Airway epithelial cell (primary cell): ENCODE measurements around the gene NLRP8. TPM values are rescaled to one million over a fixed set of nuclear protein-coding genes. Genes with fewer than 3 reads are reported as not detected.

ENCODE experiments used
- total RNA-seq: library from RNA; depleted of rRNA; stranded (reverse); fragments of >200 nt; gene quantifications from 2 replicates; pipeline ENCODE4 v1.2.3, GENCODE V29; 2015

NLRP8 gene
- not detected in 2 replicates for total RNA-seq

GRCh38 chr19:55947532-55947931 lies at the start of gene NLRP8:
Gene NLRP8 (plus strand): TSS chr19:55947832.

GRCh38 chr19:55931936-55932386 lies 15.7 kb upstream of the NLRP8 start, which contains the start of gene NLRP13:
Gene NLRP13 (minus strand): TSS chr19:55932336. CDS start chr19:55932311, 25 bp downstream.

GRCh38 chr19:55986487-55986886 lies 38.9 kb downstream of the NLRP8 start, which contains the start of gene NLRP5:
Gene NLRP5 (plus strand): TSS chr19:55986775.

Other genes with a start within 250 kb of the NLRP8 start
- gene NLRP9, start 209.4 kb upstream of the NLRP8 start, total RNA-seq, result not detected in 2 replicates
- not detected in 2 replicates for gene RFPL4A, start 188.7 kb upstream of the NLRP8 start, total RNA-seq
- not detected in 2 replicates for gene RFPL4AL1, start 178.7 kb upstream of the NLRP8 start, total RNA-seq
- not detected in 2 replicates for gene NLRP11, start 115.8 kb upstream of the NLRP8 start, total RNA-seq
- not detected in 2 replicates for gene NLRP4, start 111.3 kb upstream of the NLRP8 start, total RNA-seq
- gene NLRP13, start 15.5 kb upstream of the NLRP8 start, total RNA-seq, result not detected in 2 replicates
- gene NLRP5, start 38.9 kb downstream of the NLRP8 start, total RNA-seq, result not detected in 2 replicates
- 14.1 and 17.1 TPM in 2 replicates for gene ZNF787, start 173.5 kb downstream of the NLRP8 start, total RNA-seq
- 25.7 and 28.6 TPM in 2 replicates for gene ZNF444, start 193.5 kb downstream of the NLRP8 start, total RNA-seq
- not detected in 2 replicates for gene GALP, start 228.2 kb downstream of the NLRP8 start, total RNA-seq
- gene ZSCAN5B, start 250.0 kb downstream of the NLRP8 start, total RNA-seq, result not detected in 2 replicates